Ovary (tissue), 9 donors: ENCODE data around the gene CACNB4. TPM values are rescaled to one million over a fixed set of nuclear protein-coding genes. Genes with fewer than 3 reads are reported as not detected.

Experiments used
- DNase-seq, 5 donors: peaks; one replicate each; pipeline ENCODE4 v3.0.0-alpha.2; 2019 to 2020
- H3K27ac ChIP-seq, 2 donors: fragments of 200-600 bp; one replicate each; pipeline versions ENCODE4 v1.5.1 to v1.8.0; 2019 to 2022
- H3K27me3 ChIP-seq: fragments of 200-600 bp; one replicate; pipeline ENCODE4 v1.8.0; 2022
- H3K36me3 ChIP-seq: fragments of 200-600 bp; sonication (generic); one replicate; pipeline ENCODE4 v1.5.1; 2019
- H3K4me1 ChIP-seq: one replicate; pipeline ENCODE4 v1.8.1; 2013; ENCODE audit warnings: mild to moderate bottlenecking, moderate library complexity; ENCODE audit not compliant: insufficient read depth
- H3K4me3 ChIP-seq: fragments of 200-600 bp; sonication (generic); one replicate; pipeline ENCODE4 v1.5.1; 2017
- H3K9me3 ChIP-seq, 2 donors: fragments of 200-600 bp in 1 of 2; sonication (generic) in 1 of 2; one replicate each; pipeline versions ENCODE4 v1.5.1 to v1.8.1; 2013 to 2019; ENCODE audit warnings: mild to moderate bottlenecking in 1 of 2, moderate library complexity in 1 of 2
- EP300 ChIP-seq: sonication (generic); formaldehyde crosslinking; IDR thresholded peaks from one replicate; pipeline ENCODE4 v1.6.1; 2017; ENCODE audit warnings: antibody characterized with exemption
- POLR2A ChIP-seq: fragments of 450-650 bp; IDR thresholded peaks from one replicate; pipeline ENCODE4 v1.6.1; 2017; ENCODE audit warnings: antibody characterized with exemption, mild to moderate bottlenecking, moderate library complexity
- WGBS, 3 donors: extraction: QIAGEN DNeasy Blood & Tissue Kit in 1 of 3; methylation state at CpG; one replicate each; pipeline versions ENCODE4 v1.1.5 to v1.1.7; 2013 to 2017; 5-methylcytosine and 5-hydroxymethylcytosine counted together
- intact Hi-C, 4 donors: fragments of 100-400 bp; cut with DNase I; formaldehyde crosslinking; loops; one replicate each; pipeline versions ENCODE4 v1.11.0 to v1.15.1; 2022 to 2023
- polyA plus RNA-seq, 2 donors: library from polyadenylated mRNA; stranded (reverse); fragments of 200-250 nt in 1 of 2; fragments of 350-450 nt in 1 of 2; fragmentation: Illumina TruSeq in 1 of 2; extraction: RNeasy Lipid Tissue Mini Kit (QIAGEN cat#74804) in 1 of 2; gene quantifications; one replicate each; pipeline ENCODE4 v1.2.3, GENCODE V29; 2013 to 2014
- total RNA-seq, 7 donors: library from RNA; depleted of rRNA in 2 of 7; stranded (reverse); fragments of >200 nt in 2 of 7; fragmentation: NEBNext Ultra II Directional in 3 of 7; extraction: Animal tissue kit (Norgen Biotek cat#: 25700) in 3 of 7; gene quantifications; one replicate each; pipeline versions ENCODE4 v1.1.0 to v1.2.4, GENCODE V29; 2016 to 2023
- TF ChIP-seq, protein P1 (sequence below), 3 donors: fragments of 450-650 bp in 2 of 3; fragments of 200-600 bp in 1 of 3; IDR thresholded peaks; one replicate each; pipeline versions ENCODE4 v1.5.1 to v1.8.0; 2016 to 2022; ENCODE audit warnings: antibody characterized with exemption in 3 of 3, mild to moderate bottlenecking in 1 of 3
- donor health status: DM: no; HTN: no; CAD: no; lungs with moderate emphysema.
- donor health status: DM: no; HTN: no; CAD: no.
- donor health status: Bipolar disorder and iron deficiency.
- donor health status: DM: yes; HTN: yes; CAD: no.
- donor health status: DM: no; HTN: no; CAD: no.
- donor health status: DM: yes; HTN: yes; CAD: no.

The CACNB4 gene
- total and polyA plus RNA-seq, 9 donors: 0.23 to 1.9 (median 1.0) TPM

DNA sequence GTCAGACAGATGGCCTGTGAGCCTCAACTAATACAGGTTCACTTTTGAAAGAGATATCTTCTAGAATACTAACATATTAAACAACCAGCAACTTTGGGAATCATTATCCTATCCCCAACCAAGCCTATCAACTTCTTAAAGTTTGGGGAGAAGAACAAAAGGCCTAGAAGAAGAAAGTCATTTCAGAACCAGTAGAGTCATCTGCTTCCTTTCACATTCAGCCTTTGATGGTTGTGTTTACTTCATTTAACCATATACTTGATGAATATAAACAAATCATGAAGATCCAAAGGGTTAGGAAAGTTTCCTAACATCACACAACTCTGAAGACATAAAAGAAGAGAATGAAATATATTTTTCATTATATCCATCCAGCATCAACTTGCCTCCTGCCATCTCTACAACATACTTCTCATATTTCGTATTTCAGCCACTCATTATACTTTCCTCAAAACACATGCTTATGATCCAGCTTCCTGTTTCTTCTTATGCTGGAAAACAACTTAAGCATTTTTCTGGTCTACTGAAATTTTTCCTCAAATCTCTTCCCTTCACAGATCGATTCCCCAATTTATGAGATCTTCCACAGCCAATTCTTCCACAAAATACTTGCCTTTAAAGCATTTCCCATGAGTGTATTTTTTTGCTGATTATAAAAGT is 114.3 kb downstream of the CACNB4 start:
- 62 to 75% (median 69%) methylated on average over 2 of the region's 2 CpGs for WGBS, 3 donors
- intact Hi-C loops: no loop called here
- Histone ChIP-seq H3K27me3 (no peaks in the 10 kb centered on the region), H3K4me3 (no peak overlapping the region), H3K27ac (no peak overlapping the region), H3K4me1 (no peaks in the 10 kb centered on the region), H3K9me3 (no peaks in the 10 kb centered on the region), H3K36me3 (no peaks in the 10 kb centered on the region)
- TF ChIP-seq EP300 (no peak), POLR2A (no peak)
- TF ChIP-seq, protein P1, sequence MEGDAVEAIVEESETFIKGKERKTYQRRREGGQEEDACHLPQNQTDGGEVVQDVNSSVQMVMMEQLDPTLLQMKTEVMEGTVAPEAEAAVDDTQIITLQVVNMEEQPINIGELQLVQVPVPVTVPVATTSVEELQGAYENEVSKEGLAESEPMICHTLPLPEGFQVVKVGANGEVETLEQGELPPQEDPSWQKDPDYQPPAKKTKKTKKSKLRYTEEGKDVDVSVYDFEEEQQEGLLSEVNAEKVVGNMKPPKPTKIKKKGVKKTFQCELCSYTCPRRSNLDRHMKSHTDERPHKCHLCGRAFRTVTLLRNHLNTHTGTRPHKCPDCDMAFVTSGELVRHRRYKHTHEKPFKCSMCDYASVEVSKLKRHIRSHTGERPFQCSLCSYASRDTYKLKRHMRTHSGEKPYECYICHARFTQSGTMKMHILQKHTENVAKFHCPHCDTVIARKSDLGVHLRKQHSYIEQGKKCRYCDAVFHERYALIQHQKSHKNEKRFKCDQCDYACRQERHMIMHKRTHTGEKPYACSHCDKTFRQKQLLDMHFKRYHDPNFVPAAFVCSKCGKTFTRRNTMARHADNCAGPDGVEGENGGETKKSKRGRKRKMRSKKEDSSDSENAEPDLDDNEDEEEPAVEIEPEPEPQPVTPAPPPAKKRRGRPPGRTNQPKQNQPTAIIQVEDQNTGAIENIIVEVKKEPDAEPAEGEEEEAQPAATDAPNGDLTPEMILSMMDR (IDR thresholded peaks at IDR 0.05): no peak
- DNase-seq: no peak

DNA sequence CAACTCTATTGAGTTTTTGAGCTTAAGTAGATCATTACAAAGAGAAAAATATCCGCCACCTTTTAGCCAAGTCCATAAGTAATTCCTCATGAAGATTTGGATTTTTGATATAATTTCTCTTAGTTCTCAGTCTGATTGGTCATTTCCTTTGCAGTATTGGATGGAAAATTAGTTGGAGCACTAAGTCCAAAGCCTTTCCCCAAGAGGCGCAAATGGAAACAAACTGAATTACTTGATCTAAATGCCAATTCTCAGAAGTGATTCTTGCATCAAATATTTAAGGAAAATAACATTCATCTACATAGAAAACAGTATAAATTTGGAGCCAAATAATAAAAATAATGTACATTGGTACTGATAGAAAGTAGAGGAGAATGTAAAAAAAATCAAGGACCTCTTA is 115.6 kb downstream of the CACNB4 start:
- H3K4me3 ChIP-seq: no peak overlapping the region
- no peaks in the 10 kb centered on the region for H3K9me3 ChIP-seq
- H3K27ac ChIP-seq: no peak overlapping the region
- intact Hi-C loops: no loop called here
- no peaks in the 10 kb centered on the region for H3K27me3 ChIP-seq
- WGBS, 3 donors: 67 to 92% (median 71%) methylated on average over 2 of the region's 2 CpGs
- no peak for DNase-seq
- H3K4me1 ChIP-seq: no peaks in the 10 kb centered on the region
- no peaks in the 10 kb centered on the region for H3K36me3 ChIP-seq
- TF ChIP-seq, protein P1 (IDR thresholded peaks at IDR 0.05): no peak
- TF ChIP-seq EP300 (no peak), POLR2A (no peak)

DNA sequence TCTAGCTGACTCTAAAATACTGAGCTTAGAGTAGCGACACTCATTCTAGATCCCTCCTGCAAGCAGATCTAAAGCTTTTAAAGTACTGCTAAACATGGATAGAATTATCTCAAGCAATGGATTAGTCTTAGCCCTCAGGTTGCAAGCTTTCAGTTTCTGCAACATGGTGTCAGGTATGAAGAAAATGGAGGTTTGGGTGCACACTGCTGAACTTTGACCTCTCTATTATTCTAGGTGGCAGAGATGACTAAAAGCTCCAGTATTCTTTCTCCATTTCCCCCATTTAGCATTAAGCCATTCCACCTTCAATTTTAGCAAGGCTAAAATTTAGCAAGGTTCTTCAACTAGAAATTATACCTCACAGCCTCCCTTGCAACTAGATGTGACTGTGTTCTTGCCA is 117.0 kb downstream of the CACNB4 start:
- no peaks in the 10 kb centered on the region for H3K36me3 ChIP-seq
- TF ChIP-seq EP300 (no peak), POLR2A (no peak)
- TF ChIP-seq, protein P1 (IDR thresholded peaks at IDR 0.05): no peak
- intact Hi-C loops: no loop called here
- no peaks in the 10 kb centered on the region for H3K9me3 ChIP-seq
- H3K27ac ChIP-seq: no peak overlapping the region
- H3K4me3 ChIP-seq: no peak overlapping the region
- no peak for DNase-seq
- WGBS, 3 donors: 86 to 99% (median 91%) methylated on average over 1 of the region's 1 CpG
- no peaks in the 10 kb centered on the region for H3K4me1 ChIP-seq
- no peaks in the 10 kb centered on the region for H3K27me3 ChIP-seq

DNA sequence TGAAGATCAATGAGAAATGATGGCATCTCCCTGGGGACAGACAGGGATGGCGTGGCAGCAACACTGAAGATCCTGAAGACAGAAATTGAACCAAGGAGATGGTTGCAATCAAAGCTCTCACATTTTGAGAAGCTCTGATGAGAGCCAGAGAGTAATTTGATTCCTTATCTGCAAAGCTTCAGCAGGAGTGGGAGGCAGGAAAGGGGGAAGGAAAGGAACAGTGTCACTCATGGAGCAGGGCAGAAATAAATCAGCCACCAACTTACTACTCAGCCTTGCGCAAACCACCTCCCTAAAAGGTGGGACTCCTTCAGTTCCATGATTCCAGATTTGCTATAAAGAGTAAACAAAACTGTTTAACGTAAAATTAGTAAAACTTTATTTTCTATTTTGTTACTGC is 119.2 kb downstream of the CACNB4 start:
- no peaks in the 10 kb centered on the region for H3K27me3 ChIP-seq
- H3K4me3 ChIP-seq: no peak overlapping the region
- no peaks in the 10 kb centered on the region for H3K4me1 ChIP-seq
- 90 to 96% (median 90%) methylated on average over 3 of the region's 3 CpGs for WGBS, 3 donors
- TF ChIP-seq, protein P1 (IDR thresholded peaks at IDR 0.05): no peak
- no peak for TF ChIP-seq POLR2A
- no peak for TF ChIP-seq EP300
- intact Hi-C loops: no loop called here
- H3K36me3 ChIP-seq: no peaks in the 10 kb centered on the region
- DNase-seq: no peak
- H3K27ac ChIP-seq: no peak overlapping the region
- H3K9me3 ChIP-seq: no peaks in the 10 kb centered on the region
